Measurements from ENCODE around the gene DDX27.

DDX27 gene

DNA sequence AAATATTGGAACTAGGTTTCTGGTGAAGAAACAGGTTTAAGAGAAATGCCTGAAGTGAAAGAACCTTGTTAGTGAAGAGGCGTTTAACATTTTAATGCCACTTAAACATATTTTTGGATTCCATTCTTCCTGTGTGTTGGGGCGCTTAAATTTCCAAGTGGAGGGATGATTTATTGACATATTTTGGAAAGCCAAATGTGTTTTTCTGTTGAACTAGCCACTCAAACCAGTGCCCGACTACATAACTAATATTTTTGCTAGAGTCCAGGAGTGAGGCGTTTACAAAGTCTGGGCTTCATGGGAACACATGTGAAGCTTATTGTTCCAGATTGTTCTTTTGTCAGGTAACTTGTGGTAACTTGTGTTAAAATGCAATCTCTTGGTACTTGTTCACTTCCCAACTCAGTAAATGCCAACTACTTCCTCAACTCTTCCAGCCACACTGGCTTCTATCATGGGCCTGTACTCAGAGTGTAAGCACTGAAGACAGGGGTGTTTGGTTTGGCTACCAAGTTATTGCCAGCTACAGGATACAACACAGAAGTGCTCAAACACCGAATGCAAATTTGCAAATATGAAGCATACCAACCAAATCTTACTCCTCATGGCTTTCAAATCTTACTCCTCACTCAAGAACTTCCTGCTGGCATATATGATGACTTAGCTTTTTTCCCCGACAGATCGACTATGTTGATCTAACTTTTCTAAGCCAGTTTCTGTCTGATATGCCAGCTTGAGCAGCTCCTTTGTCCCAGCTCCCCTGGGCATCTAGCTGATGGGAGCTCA, 60.7 kb downstream of the DDX27 start:
- Histone ChIP-seq H3K9me3 (ENCODE audit: insufficient read depth, low read depth, low read length) (peaks cover 13% of the 10 kb centered on the region; the same call in 1 of the 2 replicates), H3K36me3 (ENCODE audit: insufficient read depth, low read length) (peaks cover 78% of the 10 kb centered on the region), H3K9ac (ENCODE audit: low read depth, low read length) (peak overlapping the region; percentile 100), H3K27me3 (ENCODE audit: insufficient read depth, low read length) (no peaks in the 10 kb centered on the region), H3K27ac (ENCODE audit: low read depth, low read length) (peak overlapping the region; percentile 86), H3K4me3 (ENCODE audit: low read length) (peak overlapping the region; percentile 96), H3K4me1 (ENCODE audit: insufficient read depth, low read length) (0 out of 2 replicates have a peak, but pooled peaks cover 8% of the 10 kb centered on the region)
- 7% methylated on average over 6 of the region's 7 CpGs for WGBS

DNA sequence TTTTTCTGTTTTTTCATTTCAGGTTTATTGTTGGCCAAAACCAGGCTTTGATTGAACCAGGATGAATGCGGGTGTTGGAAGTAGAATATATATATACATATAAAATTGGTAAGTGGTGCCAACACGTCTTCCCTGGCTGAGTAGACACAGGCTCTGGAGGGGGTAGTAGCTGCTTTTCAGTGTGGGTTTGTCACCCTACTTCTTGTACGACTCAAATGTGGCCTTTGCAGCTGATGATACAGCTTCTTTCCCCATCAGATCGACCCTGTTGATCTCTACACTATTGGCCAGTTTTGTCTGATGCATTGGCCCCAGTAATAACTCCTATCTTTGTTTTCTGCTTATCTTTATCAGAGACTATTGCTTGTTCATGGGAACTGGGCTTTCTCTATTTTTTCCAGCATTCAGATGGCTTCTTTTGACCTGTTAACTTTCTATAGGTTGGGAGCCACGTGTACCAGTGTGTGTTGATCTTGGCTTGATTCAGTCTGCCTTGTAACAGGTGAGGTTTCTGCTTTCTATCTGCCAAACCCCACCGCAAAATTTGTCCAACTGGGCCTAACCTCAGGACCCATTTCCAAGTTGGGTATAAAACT, 61.3 kb downstream of the DDX27 start:
- Histone ChIP-seq H3K27ac (ENCODE audit: low read depth, low read length) (peak overlapping the region; percentile 86), H3K4me1 (ENCODE audit: insufficient read depth, low read length) (peaks cover 11% of the 10 kb centered on the region; the same call in 1 of the 2 replicates), H3K36me3 (ENCODE audit: insufficient read depth, low read length) (peaks cover 79% of the 10 kb centered on the region), H3K27me3 (ENCODE audit: insufficient read depth, low read length) (no peaks in the 10 kb centered on the region), H3K4me3 (ENCODE audit: low read length) (peak overlapping the region; percentile 96), H3K9ac (ENCODE audit: low read depth, low read length) (peak overlapping the region; percentile 100), H3K9me3 (ENCODE audit: insufficient read depth, low read depth, low read length) (peaks cover 13% of the 10 kb centered on the region; the same call in 1 of the 2 replicates)
- 10% methylated on average over 5 of the region's 6 CpGs for WGBS

DNA sequence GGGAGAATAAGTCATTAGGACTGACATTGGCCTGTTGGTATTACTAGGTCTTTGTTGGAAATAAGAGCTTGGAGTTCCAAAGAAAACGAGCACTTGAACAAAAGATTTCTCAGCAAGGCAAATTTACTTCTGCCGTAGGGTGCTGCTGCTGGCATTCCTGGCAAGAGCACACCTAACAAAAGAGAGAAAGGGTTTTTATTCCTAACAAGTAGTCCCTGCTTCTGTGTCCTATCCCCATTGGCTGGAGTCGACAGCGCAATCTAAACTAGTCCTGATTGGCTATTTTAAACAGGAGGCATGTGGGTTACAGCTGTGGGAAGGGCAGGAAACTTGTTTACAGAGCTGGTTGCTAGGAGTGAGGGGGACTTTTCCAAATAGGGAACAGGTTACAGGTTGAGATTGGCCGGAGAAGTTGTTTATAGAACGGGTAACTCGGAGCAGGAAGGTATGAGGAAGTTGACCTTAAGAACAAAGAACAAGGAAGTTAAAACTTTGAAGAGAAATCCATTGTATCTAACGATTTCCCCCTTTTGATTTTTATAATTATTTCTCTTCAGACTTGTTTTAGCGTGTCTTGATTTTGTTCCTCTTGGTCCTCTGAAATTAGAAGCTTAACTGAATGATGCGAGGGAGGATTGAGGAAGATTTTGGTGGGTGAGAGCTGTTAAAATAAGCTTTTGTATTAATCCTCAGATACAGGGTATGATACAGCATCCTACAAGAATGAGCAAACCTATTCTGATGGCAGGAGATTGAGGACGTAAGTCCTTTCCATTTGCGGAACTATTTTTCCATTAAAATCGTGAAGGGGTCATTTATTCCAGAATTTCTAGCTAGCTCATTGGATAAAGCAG, 62.1 kb downstream of the DDX27 start:
- peaks cover 79% of the 10 kb centered on the region for H3K36me3 ChIP-seq (ENCODE audit: insufficient read depth, low read length)
- peaks cover 18% of the 10 kb centered on the region for H3K4me1 ChIP-seq (ENCODE audit: insufficient read depth, low read length)
- H3K9me3 ChIP-seq (ENCODE audit: insufficient read depth, low read depth, low read length): peaks cover 13% of the 10 kb centered on the region; the same call in 1 of the 2 replicates
- WGBS: 17% methylated on average over 12 of the region's 13 CpGs
- H3K27me3 ChIP-seq (ENCODE audit: insufficient read depth, low read length): no peaks in the 10 kb centered on the region
- peak overlapping the region; percentile 96 for H3K4me3 ChIP-seq (ENCODE audit: low read length)
- H3K27ac ChIP-seq (ENCODE audit: low read depth, low read length): peak overlapping the region; percentile 86
- peak overlapping the region; percentile 100 for H3K9ac ChIP-seq (ENCODE audit: low read depth, low read length)

DNA sequence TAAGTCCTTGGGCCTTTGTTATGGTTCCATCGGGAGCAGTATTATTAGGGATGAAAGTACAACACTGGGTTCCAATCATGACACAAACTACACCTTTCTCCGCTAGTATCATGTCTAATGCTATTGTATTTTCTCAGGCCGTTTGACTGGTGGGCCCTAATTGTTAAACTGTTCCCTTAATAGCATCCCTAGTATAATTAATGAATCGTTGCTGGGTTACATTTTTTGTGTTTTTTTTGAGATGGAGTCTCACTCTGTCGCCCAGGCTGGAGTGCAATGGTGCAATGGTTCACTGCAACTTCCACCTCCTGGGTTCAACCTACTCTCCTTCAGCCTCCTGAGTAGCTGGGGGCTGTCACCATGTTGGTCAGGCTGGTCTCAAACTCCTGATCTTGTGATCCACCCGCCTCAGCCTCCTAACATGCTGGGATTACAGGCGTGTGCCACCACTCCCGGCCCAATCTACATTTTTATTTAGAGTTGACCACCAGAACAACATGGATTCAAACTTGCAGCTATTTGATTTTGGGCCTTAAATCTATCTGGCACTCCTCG, 62.8 kb downstream of the DDX27 start:
- 20% methylated on average over 7 of the region's 9 CpGs for WGBS
- peak overlapping the region; percentile 96 for H3K4me3 ChIP-seq (ENCODE audit: low read length)
- peak overlapping the region; percentile 100 for H3K9ac ChIP-seq (ENCODE audit: low read depth, low read length)
- H3K36me3 ChIP-seq (ENCODE audit: insufficient read depth, low read length): peaks cover 85% of the 10 kb centered on the region
- H3K9me3 ChIP-seq (ENCODE audit: insufficient read depth, low read depth, low read length): peaks cover 13% of the 10 kb centered on the region; the same call in 1 of the 2 replicates
- peaks cover 21% of the 10 kb centered on the region for H3K4me1 ChIP-seq (ENCODE audit: insufficient read depth, low read length)
- peak overlapping the region; percentile 86 for H3K27ac ChIP-seq (ENCODE audit: low read depth, low read length)
- no peaks in the 10 kb centered on the region for H3K27me3 ChIP-seq (ENCODE audit: insufficient read depth, low read length)

DNA sequence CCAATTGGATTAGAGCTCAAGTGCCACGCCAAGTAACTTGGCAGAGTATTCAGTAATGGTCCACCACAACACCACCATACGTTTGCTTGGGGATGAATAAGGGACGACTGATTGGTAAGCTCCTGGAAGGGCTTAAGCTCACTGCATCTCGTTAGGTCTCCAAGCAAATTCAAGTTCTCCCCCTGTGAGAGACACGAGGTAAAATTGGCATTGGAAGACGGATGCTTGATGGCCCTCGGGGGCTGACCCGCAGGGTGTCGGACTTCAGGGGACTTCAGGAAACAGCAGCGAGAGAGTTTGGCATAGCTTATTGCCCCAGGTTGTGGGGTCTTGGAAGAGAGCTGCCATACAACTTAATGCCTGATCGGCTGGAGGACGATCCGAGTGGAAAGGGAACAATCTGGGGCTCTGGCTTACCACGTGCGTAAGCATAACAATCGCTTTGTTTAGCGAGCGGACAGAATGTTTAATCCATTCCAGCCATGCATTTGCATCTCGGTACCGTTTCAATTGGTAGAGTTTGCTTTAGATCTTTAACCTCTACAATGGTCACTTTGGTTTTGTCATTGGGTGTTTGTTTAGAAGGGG, 63.5 kb downstream of the DDX27 start:
- H3K27me3 ChIP-seq (ENCODE audit: insufficient read depth, low read length): no peaks in the 10 kb centered on the region
- H3K4me1 ChIP-seq (ENCODE audit: insufficient read depth, low read length): peaks cover 21% of the 10 kb centered on the region
- WGBS: 22% methylated on average over 20 of the region's 20 CpGs
- peaks cover 92% of the 10 kb centered on the region for H3K36me3 ChIP-seq (ENCODE audit: insufficient read depth, low read length)
- peak overlapping the region; percentile 96 for H3K4me3 ChIP-seq (ENCODE audit: low read length)
- H3K9me3 ChIP-seq (ENCODE audit: insufficient read depth, low read depth, low read length): peaks cover 13% of the 10 kb centered on the region; the same call in 1 of the 2 replicates
- H3K27ac ChIP-seq (ENCODE audit: low read depth, low read length): peak overlapping the region; percentile 86
- peak overlapping the region; percentile 100 for H3K9ac ChIP-seq (ENCODE audit: low read depth, low read length)

DNA sequence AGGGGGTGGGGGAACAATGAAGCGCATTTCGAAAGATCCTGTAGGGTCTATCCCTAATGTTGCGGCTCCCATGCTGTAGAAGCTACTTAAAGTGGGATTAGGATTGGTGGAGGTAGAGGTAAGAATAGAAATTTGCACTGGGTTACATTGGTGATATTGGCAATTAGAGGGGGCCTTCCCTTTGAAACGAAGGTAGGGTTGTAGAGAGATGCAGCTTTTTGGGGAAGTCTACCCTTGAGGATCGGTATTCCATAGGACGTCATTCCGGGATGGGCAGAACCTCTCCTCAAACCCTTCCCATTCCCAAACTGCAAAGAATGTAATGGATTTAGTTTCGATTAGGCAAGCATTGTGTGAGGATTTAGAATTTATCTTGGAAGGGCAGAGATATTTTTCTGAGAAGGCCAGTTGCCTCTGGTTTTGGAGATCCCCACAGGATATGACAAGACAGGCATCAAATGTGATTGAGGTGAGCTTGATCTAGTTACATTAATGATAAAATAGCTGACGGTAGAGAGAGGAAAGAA, 64.0 kb downstream of the DDX27 start:
- Histone ChIP-seq H3K27me3 (ENCODE audit: insufficient read depth, low read length) (no peaks in the 10 kb centered on the region), H3K27ac (ENCODE audit: low read depth, low read length) (peak overlapping the region; percentile 86), H3K9ac (ENCODE audit: low read depth, low read length) (peak overlapping the region; percentile 100), H3K4me1 (ENCODE audit: insufficient read depth, low read length) (peaks cover 23% of the 10 kb centered on the region), H3K9me3 (ENCODE audit: insufficient read depth, low read depth, low read length) (peaks cover 13% of the 10 kb centered on the region; the same call in 1 of the 2 replicates), H3K36me3 (ENCODE audit: insufficient read depth, low read length) (peaks cover 97% of the 10 kb centered on the region), H3K4me3 (ENCODE audit: low read length) (peak overlapping the region; percentile 96)
- 52% methylated on average over 6 of the region's 9 CpGs for WGBS

DNA sequence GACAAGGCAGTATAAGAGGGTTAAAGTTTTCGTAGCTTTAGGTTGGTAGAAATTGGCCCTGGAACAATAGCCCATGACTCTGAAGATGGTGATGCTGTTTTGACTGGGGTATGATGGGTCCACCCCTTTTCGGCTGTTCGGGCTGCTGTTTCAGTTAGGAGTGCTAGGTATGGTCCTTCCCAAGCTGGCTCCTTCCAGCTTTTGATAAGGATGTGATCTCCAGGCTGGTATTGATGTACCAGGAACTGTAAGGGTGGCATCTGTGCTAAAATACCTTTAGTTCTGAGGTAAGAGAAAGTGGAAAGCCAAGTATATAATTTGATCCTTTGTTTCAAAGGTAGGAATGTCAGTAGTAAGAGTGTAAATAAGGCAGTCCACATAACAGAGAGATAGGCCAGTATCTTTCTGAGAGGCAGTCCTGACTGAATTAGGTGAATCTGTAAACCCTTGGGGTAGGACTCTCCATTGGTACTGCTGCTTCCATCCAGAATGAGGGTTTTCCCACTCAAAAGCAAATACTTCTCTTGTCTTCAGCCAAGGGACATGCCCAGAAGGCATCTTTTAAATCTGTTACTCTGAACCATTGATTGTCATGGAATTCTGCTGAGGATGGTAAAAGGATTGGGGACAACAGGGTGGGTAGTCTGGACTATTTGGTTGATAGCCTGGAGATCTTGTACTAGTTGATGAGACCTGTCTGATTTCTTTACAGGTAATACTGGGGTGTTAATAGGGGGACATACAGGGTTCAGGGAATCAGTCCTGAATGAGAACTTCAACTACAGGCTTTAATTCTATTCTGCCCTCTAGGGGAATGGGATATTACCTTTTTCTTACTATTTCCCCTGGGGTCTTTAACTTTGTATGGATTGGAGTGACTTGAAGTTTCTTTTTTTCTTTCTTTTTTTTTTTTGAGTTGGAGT, 64.7 kb downstream of the DDX27 start:
- WGBS: 66% methylated on average over 3 of the region's 3 CpGs
- Histone ChIP-seq H3K9ac (ENCODE audit: low read depth, low read length) (peak overlapping the region; percentile 100), H3K27ac (ENCODE audit: low read depth, low read length) (peak overlapping the region; percentile 86; the same call in 1 of the 2 replicates), H3K9me3 (ENCODE audit: insufficient read depth, low read depth, low read length) (peaks cover 13% of the 10 kb centered on the region; the same call in 1 of the 2 replicates), H3K36me3 (ENCODE audit: insufficient read depth, low read length) (peaks cover 100% of the 10 kb centered on the region), H3K4me3 (ENCODE audit: low read length) (peak overlapping the region; percentile 96), H3K4me1 (ENCODE audit: insufficient read depth, low read length) (peaks cover 23% of the 10 kb centered on the region), H3K27me3 (ENCODE audit: insufficient read depth, low read length) (no peaks in the 10 kb centered on the region)

DNA sequence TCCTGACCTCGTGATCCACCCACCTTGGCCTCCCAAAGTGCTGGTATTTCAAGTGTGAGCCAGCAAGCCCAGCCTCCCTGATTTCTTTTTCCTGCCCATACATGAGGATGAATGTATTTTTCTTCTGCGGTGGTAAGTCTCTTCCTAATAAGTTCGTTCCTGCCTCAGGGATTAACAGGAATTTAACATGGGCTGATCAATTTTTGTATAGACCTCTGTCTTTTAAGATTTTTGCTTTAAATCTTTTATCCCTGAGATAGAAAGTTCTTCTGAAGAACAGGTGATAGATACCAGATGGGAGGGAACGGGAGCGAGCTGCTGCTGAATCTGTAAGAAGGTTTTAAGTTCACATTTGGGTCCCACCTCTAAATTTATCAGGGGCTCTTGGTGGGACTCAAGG, 65.6 kb downstream of the DDX27 start:
- Histone ChIP-seq H3K9me3 (ENCODE audit: insufficient read depth, low read depth, low read length) (peaks cover 11% of the 10 kb centered on the region; the same call in 1 of the 2 replicates), H3K27ac (ENCODE audit: low read depth, low read length) (peak overlapping the region; percentile 13; the same call in 1 of the 2 replicates), H3K4me1 (ENCODE audit: insufficient read depth, low read length) (peaks cover 23% of the 10 kb centered on the region), H3K36me3 (ENCODE audit: insufficient read depth, low read length) (peaks cover 100% of the 10 kb centered on the region), H3K27me3 (ENCODE audit: insufficient read depth, low read length) (no peaks in the 10 kb centered on the region), H3K9ac (ENCODE audit: low read depth, low read length) (peak overlapping the region; percentile 64; the same call in 1 of the 2 replicates), H3K4me3 (ENCODE audit: low read length) (peak overlapping the region; percentile 96)
- 76% methylated on average over 3 of the region's 5 CpGs for WGBS

DNA sequence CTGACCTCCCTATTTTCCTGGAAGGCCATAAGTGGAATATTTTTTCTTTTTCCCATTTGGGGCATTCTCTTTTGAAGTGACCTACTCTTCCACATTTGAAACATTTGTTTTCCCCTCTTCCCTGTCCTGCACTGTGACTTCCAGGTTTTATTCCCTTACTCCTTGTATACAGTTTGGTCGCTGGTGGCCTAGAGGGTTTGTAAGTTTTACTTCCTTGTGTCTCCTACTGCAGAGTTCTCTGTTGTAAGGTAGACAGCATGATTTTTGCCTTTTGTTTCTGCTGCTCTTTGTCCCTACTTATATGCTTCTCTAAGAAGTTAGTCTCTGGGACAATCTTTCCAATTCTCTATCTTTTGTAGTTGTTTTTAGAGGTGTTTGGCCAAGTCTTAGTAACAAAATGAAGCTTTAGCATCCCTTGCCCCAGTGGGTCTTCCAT, 66.0 kb downstream of the DDX27 start:
- Histone ChIP-seq H3K9ac (ENCODE audit: low read depth, low read length) (peak overlapping the region; percentile 64; the same call in 1 of the 2 replicates), H3K36me3 (ENCODE audit: insufficient read depth, low read length) (peaks cover 99% of the 10 kb centered on the region), H3K4me1 (ENCODE audit: insufficient read depth, low read length) (peaks cover 23% of the 10 kb centered on the region), H3K9me3 (ENCODE audit: insufficient read depth, low read depth, low read length) (peaks cover 7% of the 10 kb centered on the region; the same call in 1 of the 2 replicates), H3K4me3 (ENCODE audit: low read length) (peak overlapping the region; percentile 96), H3K27me3 (ENCODE audit: insufficient read depth, low read length) (no peaks in the 10 kb centered on the region), H3K27ac (ENCODE audit: low read depth, low read length) (peak overlapping the region; percentile 85; the same call in 1 of the 2 replicates)
- WGBS: 80% methylated on average over 1 of the region's 1 CpG
